ENCODE data around the gene USF3.

Gene USF3

GRCh38 chr3:113695786-113696645, at the start of gene USF3:
Gene USF3 (minus strand): TSS chr3:113696642. CDS start chr3:113674878, 21,764 bp downstream.
- peak; percentile 9 for DNase-seq

DNA sequence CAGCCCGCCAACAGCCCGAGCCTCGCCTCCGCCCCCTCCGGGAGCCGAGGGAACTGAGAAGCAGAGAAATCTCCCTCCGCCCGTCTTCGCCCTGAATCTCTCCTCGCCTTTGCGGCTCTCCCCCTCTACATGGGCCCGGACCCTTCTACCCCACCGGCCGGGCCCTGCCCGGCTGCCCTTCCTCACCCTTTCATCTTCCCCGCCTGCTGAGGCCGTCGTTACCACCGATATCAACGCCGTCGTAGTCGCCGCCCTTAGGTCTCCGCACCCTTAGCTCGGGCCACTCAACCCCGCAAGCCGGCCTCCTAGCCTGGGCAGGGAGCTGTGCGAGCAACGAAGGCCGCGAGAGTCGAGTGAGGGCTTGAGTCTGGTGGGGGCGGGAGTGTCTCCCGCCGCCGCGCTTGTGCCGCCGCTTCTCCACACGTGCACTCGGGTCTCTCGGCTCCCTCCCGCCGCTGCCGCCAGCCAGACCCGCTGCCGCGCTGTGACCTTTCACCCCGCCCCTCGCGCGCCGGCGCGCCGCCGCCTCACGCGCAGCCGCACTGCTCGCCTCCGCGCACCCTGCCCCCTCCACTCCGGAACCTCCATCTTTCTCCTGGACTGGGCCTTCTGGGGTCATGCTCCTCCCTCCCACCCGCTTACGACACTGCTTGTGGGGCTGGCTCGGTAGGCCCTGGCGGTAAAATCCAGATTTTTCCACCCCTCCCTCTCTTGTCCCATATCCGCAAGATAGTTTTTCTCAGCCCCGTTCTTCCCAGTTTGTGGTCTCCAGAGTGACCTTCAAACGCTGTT, 49.5 kb upstream of the USF3 start, which contains the start of gene NAA50:
Gene NAA50 (minus strand): TSS at position 494 of the 792 bp plus-strand sequence. CDS start 300 bp downstream, at position 194.
- DNase-seq: peak; percentile 85

- peak; percentile 89 for DNase-seq
Observed at GRCh38 chr3:113744941-113745755, 48.7 kb upstream of the USF3 start.

GRCh38 chr3:113743006-113743630, 46.7 kb upstream of the USF3 start:
- no peak for DNase-seq

GRCh38 chr3:113741620-113742019, 45.2 kb upstream of the USF3 start:
- DNase-seq: no peak

DNA sequence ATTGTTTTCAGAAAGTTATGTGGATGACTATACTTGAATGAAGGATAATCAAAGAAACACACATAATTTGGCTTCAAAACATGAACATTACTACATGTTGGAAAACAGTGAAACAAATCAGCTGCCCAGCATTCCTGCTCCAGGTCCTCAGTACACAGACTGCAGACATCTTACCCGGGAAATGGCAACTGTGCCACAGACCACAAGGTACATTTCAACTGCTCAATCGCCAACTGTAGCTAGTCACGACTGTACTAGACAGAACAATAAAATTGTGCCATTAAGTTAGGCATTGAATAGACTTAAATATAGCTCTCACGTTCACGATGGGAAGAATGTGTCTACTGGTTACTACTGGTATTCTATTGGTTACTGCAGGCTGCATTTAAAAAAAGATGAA, 44.6 kb upstream of the USF3 start:
- DNase-seq: no peak

GRCh38 chr3:113736548-113737089, 40.2 kb upstream of the USF3 start:
- peak; percentile 68 for DNase-seq

DNA sequence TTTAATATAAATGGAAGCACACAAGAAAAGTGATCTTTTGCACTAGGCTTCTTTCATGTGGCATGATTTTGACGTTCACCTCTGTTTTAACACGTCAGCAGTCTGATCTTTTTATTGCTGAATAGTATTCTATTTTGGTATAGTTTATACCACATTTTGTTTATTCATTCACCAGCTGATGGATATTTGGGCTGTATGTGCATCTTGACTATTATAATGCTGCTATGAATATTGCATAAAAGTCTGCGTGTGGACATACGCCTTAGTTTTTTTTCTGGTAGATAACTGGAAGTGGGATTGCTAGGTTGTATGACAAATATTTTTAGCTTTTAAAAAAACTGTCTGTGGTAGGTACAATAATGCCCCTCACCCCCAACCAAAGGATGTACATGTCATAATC, 35.3 kb upstream of the USF3 start:
- no peak for DNase-seq

DNA sequence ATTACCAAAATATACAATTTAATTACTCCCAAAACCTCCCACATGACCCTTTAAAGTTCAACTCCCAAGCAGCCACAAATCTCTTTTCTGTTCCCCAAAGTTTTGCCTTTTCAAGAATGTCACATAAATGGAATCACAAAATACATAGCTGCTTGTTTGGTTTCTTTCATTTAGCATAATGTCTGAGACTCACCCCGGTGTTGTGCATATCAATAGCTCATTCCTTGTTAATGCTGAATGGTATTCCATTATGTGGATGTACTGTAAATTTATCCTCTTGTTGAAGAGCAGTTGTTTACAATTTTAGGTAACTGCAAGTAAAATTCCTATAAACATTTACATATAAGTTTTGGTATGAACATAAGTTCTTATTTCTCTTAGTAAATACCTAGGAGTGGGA, 34.1 kb upstream of the USF3 start:
- DNase-seq: no peak

DNA sequence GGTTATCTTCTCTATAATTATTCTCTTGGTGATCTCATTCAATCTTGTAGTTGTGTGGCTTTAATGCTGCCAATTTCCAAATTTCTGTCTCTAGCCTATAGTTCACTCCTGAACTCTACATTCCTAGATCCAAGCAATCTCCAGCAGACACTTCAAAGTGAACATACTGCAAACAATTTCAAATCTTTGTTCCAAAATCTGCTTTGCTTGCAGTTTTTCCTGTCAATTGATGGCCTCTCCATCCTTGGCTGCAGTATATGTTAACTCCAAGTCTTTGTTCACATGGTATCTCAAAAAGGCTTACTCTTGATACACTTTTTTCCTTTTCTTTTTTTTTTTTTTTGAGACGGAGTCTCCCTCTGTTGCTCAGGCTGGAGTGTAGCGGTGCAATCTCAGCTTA, 32.2 kb upstream of the USF3 start:
- no peak for DNase-seq

DNA sequence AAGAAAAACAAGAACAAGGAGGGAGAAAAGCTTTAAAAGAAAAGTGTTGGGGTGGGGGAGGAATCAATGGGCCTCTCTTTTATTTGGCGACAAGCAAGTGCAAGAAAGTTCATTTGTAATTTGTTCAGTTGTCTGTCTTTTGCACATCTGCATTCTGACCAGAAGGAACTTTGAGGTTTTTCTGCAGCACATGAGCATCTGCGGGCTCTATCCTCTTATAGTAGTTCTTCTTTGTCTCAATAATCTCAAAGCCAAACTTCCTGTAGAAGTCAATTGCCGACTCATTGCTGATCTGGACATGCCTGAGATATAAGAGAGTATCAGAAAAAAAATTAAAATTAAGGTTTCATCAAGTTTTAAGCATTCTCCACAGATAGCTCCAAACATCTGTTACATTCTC, 25.2 kb upstream of the USF3 start:
- DNase-seq: no peak

DNA sequence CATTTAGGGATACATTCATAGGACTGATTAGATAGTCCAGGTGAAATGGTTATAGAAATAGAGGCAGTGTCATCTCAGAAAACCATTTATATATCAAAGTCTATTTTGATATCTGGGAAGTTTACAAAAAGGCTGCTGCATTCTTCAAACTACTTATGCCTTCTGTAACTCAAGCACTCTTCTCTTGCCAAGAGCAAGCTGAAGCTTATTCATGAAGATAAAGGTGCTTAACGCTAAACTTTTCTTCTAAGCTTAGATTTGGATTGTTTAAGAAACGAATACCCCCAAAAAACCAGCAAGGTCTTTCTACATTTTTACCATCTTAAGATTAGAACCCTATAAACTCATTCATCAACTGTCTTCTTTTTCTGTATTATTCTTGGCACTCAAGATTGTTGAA, 23.3 kb upstream of the USF3 start:
- DNase-seq: no peak

DNA sequence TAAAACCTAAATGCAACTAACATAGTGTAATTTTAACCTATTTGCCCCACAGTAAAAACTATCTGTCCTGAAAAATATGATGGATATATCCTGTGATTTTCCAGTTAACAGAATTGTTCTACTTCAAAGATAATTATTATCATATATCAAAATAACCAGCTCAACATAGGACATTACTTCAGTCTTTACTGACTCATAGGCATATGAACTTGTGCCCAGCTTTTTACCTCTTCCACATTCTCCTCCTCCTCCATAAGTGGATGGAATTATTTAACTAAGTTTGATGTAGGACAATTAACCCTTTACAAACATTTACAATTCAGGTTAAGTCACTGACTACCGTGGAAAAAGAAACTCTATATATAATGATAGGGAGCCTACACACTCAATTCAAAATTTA, 22.9 kb upstream of the USF3 start:
- DNase-seq: no peak

GRCh38 chr3:113717818-113718217, 21.4 kb upstream of the USF3 start:
- DNase-seq: no peak

GRCh38 chr3:113717308-113717707, 20.9 kb upstream of the USF3 start:
- DNase-seq: no peak

- no peak for DNase-seq
Observed at GRCh38 chr3:113714702-113715101, 18.3 kb upstream of the USF3 start.

DNA sequence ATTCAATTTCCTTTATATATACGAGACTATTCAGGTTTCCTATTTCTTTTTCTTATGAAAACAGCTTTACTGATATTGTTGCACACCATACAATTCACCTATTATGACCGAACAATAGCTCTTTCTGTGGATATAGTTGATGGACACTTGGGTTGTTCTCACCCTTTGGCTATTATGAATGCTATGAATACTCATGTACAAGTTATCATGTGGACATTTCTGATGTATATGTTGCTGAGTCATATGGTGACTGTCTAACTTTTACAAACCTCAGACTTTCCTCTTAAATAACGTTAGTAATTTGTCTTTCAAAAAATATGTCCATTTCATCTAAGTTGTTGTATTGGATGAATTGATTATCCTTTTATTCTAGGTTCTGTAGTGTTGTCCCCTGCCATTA, 15.7 kb upstream of the USF3 start:
- DNase-seq: no peak

GRCh38 chr3:113707835-113708234, 11.4 kb upstream of the USF3 start:
- no peak for DNase-seq

- DNase-seq: no peak
Observed at GRCh38 chr3:113698956-113699355, 2.5 kb upstream of the USF3 start.

DNA sequence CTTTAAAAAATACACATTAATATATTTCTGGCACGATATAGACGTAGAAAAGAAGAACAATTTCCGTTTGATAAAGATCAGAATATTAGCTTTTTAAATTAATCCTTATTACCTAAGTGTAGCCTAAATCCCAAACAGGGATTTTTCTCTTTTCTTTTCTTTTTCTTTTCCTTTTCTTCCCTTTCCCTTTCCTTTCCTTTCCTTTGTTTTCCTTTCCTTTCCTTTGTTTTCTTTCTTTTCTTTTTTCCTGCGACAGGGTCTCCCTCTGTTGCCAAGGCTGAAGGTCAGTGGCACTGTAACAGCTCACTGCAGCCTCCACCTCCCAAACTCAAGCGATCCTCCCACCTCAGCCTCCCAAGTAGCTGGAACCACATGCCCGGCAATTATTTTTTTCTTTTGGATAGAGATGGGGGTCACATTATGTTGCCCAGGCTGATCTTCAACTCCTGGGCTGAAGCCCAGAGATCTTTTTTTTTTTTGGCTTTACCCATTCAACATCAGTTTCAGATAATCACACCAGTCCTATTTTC, 1.8 kb upstream of the USF3 start:
- DNase-seq: no peak

GRCh38 chr3:113697500-113698090, 1.2 kb upstream of the USF3 start:
- DNase-seq: no peak

All from NCI-H1694 (cell line).